Endothelial cell (in vitro differentiated cells): ENCODE data around the gene STRA6. TPM values are rescaled to one million over a fixed set of nuclear protein-coding genes. Genes with fewer than 3 reads are reported as not detected.

Source experiments
- DNase-seq: peaks from one replicate; pipeline ENCODE4 v3.0.0; 2021; ENCODE audit warnings: low spot score
- H3K27ac Mint-ChIP-seq: one replicate; pipeline ENCODE4 v1.8.0; 2021; ENCODE audit warnings: mixed read lengths, inconsistent platforms; ENCODE audit not compliant: unreplicated experiment
- H3K27me3 Mint-ChIP-seq: one replicate; pipeline ENCODE4 v1.8.0; 2021; ENCODE audit warnings: mild to moderate bottlenecking, moderate library complexity, mixed read lengths, inconsistent platforms; ENCODE audit not compliant: unreplicated experiment
- H3K36me3 Mint-ChIP-seq: one replicate; pipeline ENCODE4 v1.8.0; 2021; ENCODE audit warnings: mild to moderate bottlenecking, low read depth, mixed read lengths, inconsistent platforms; ENCODE audit not compliant: unreplicated experiment
- H3K4me1 Mint-ChIP-seq: one replicate; pipeline ENCODE4 v1.8.0; 2021; ENCODE audit warnings: mild to moderate bottlenecking, mixed read lengths, inconsistent platforms; ENCODE audit not compliant: unreplicated experiment
- H3K4me3 Mint-ChIP-seq: one replicate; pipeline ENCODE4 v1.8.0; 2021; ENCODE audit warnings: mild to moderate bottlenecking, mixed read lengths, inconsistent platforms; ENCODE audit not compliant: unreplicated experiment
- H3K9me3 Mint-ChIP-seq: one replicate; pipeline ENCODE4 v1.8.0; 2021; ENCODE audit warnings: mixed read lengths, inconsistent platforms; ENCODE audit not compliant: unreplicated experiment
- total RNA-seq: library from RNA; stranded (reverse); fragmentation: NEBNext Ultra II Directional; extraction: Animal tissue kit (Norgen Biotek cat#: 25700); gene quantifications from one replicate; pipeline ENCODE4 v1.2.1, GENCODE V29; 2021; ENCODE audit not compliant: unreplicated experiment
- TF ChIP-seq, protein P1 (sequence below): fragments of 200-600 bp; sonication (generic); IDR thresholded peaks from one replicate; pipeline ENCODE4 v1.5.0; 2021; ENCODE audit warnings: antibody characterized with exemption; ENCODE audit not compliant: unreplicated experiment

The STRA6 gene
- total RNA-seq, 1 donor from 2014 or later = 9.2 TPM

DNA sequence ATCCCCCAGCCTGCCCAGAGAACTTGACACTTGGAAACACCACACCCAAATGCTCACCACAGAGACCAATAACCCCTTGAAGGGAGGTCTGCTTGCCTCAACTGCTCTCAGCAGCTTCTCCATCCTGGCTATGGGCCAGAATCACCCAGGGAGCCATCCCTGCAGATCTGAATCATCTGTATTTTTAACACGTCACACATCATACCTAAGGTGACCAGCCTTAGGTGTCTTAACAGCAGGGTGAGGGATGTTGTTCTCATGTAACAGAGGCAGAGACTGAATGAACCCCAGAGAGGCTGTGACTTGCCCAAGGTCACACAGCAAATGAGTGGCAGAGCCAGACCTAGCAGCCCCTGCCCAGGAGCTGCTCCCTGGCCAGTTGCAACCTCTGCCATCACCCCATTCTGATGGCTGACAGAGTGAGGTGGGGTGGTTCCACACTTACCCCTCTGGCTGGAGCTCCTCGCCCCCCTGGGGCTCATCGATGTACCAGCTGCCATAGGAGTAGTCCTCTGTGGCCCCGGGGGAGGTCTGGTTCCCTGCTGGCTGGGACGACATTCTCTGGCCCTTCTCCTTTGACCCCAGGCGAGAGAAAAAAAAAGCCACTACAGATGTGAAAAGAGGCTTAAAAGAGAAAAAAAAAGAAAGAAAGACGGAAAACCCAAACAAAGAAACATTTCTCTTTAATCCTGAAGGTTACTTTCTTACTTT lies 722 bp downstream of the STRA6 start:
- H3K4me3 Mint-ChIP-seq = no peak overlapping the region
- TF ChIP-seq, protein P1, sequence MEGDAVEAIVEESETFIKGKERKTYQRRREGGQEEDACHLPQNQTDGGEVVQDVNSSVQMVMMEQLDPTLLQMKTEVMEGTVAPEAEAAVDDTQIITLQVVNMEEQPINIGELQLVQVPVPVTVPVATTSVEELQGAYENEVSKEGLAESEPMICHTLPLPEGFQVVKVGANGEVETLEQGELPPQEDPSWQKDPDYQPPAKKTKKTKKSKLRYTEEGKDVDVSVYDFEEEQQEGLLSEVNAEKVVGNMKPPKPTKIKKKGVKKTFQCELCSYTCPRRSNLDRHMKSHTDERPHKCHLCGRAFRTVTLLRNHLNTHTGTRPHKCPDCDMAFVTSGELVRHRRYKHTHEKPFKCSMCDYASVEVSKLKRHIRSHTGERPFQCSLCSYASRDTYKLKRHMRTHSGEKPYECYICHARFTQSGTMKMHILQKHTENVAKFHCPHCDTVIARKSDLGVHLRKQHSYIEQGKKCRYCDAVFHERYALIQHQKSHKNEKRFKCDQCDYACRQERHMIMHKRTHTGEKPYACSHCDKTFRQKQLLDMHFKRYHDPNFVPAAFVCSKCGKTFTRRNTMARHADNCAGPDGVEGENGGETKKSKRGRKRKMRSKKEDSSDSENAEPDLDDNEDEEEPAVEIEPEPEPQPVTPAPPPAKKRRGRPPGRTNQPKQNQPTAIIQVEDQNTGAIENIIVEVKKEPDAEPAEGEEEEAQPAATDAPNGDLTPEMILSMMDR = no peak
- no peak for DNase-seq
- H3K9me3 Mint-ChIP-seq = no peaks in the 10 kb centered on the region
- peaks cover 4% of the 10 kb centered on the region for H3K27me3 Mint-ChIP-seq
- no peak overlapping the region for H3K27ac Mint-ChIP-seq
- no peaks in the 10 kb centered on the region for H3K36me3 Mint-ChIP-seq
- peaks cover 33% of the 10 kb centered on the region for H3K4me1 Mint-ChIP-seq

DNA sequence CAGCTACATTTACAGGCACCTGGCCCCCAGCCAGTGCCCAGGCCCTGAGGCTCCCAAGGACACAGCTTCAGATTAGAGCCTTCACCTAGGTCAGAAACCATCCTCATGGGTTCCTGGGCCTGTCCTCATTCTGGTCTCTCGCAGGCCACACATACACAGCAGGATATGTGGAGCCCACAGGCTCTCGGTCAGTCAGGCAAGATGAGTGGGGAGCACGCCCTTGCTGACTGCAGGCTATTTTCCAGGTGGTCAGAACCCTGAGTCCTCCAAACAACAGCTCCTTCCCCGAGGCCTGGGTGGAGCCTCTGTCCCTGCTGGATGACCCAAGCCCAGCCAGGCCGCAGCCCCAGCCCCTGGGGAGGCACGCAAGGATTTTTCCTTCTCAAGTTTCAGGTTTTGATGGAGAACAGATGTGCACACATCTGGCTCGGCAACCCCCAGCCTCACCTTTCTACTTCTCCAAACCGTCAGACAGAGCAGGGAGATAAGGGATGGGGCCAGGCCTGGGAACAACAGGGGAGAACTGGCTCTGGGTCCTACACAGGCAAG lies 1.6 kb downstream of the STRA6 start:
- Mint-ChIP-seq H3K4me3 (no peak overlapping the region), H3K27ac (no peak overlapping the region), H3K27me3 (peaks cover 4% of the 10 kb centered on the region), H3K9me3 (no peaks in the 10 kb centered on the region), H3K36me3 (no peaks in the 10 kb centered on the region), H3K4me1 (peaks cover 33% of the 10 kb centered on the region)
- TF ChIP-seq, protein P1 = no peak
- DNase-seq = no peak

DNA sequence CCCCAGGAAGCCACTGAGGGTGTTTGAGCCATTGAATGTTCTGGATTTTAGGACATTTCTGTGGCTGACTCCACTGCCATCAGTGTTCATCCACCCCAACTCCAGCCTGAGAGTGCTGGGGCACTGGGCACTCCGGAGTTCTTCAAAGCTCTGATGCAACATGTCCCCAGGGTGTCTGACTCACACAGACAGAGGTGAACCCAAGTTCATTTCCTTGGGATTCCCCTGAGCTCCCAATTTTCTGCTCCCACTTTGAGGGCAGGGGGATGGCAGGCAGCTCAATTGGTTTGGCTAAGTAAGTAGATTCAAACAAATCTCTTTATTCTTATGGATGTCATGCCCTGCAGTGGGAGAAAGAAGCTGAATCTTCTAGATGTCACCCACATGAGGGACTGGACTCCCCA lies 2.2 kb downstream of the STRA6 start:
- H3K4me3 Mint-ChIP-seq = no peak overlapping the region
- H3K27me3 Mint-ChIP-seq = peaks cover 4% of the 10 kb centered on the region
- no peak for DNase-seq
- no peak overlapping the region for H3K27ac Mint-ChIP-seq
- peaks cover 31% of the 10 kb centered on the region for H3K4me1 Mint-ChIP-seq
- no peaks in the 10 kb centered on the region for H3K36me3 Mint-ChIP-seq
- TF ChIP-seq, protein P1 = no peak
- H3K9me3 Mint-ChIP-seq = no peaks in the 10 kb centered on the region

DNA sequence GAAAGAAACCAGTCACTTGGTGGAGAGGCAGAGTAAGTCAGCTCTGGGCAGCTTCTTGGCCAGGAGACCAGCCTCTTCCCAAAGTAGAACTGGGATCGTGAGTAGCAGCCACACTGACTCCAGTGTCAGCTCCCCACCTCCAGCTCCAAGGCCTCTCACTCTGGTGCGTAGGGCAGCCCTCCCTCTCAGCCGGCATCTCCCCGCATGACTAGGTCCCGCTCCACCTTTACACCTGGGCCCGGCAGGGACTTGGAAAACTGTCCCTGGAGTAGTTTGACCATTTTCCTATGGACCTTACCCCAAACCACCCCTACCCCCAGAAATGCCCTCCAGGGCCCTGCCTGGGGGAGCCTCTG lies 3.3 kb downstream of the STRA6 start:
- H3K27me3 Mint-ChIP-seq = peaks cover 4% of the 10 kb centered on the region
- H3K4me1 Mint-ChIP-seq = peaks cover 25% of the 10 kb centered on the region
- no peak for DNase-seq

More for the DNA sequence above, 3.3 kb downstream of the STRA6 start:
- TF ChIP-seq, protein P1 = no peak
- Mint-ChIP-seq H3K36me3 (no peaks in the 10 kb centered on the region), H3K4me3 (no peak overlapping the region), H3K27ac (no peak overlapping the region), H3K9me3 (no peaks in the 10 kb centered on the region)
